Endothelial cell of umbilical vein (primary cell): ENCODE data around the gene CD58. TPM values are rescaled to one million over a fixed set of nuclear protein-coding genes. Genes with fewer than 3 reads are reported as not detected.
A peak's percentile ranks its signal among the peaks of the same experiment; 100 is the strongest.

Source experiments
- BruUV-seq: library from RNA; stranded (reverse); fragments of 400-500 nt; replicated peaks from 2 replicates; lab custom pipeline; 2021; lab: Mats Ljungman, UMichigan
- CTCF ChIA-PET: fragments of 300-600, 350-600 bp; sonication (Branson Sonifier 250); formaldehyde crosslinking; loops from one replicate; lab custom pipeline; 2021; ENCODE audit warnings: antibody characterized with exemption, inconsistent platforms; lab: Charles Lee
- POLR2A ChIA-PET: fragments of 300-600, 350-600 bp; sonication (Branson Sonifier 250); formaldehyde crosslinking; loops from one replicate; lab custom pipeline; 2021; ENCODE audit warnings: antibody characterized with exemption, inconsistent platforms; lab: Charles Lee
- DNase-seq: peaks from one replicate; pipeline ENCODE4 v3.0.0-alpha.2; 2011; ENCODE audit warnings: low read depth, low spot score
- FAIRE-seq: peaks from 2 replicates; lab custom pipeline; 2011; peaks lifted over from hg19 to GRCh38; lab: Jason Lieb, UNC
- H2AFZ ChIP-seq: 2 replicates; pipeline ENCODE4 v1.6.0; 2012; ENCODE audit warnings: low read depth, low read length, control low read depth, inconsistent platforms
- H3K27ac ChIP-seq: 2 replicates; pipeline ENCODE4 v1.5.1; 2011; ENCODE audit warnings: low read depth, mild to moderate bottlenecking, control low read depth, low read length, moderate library complexity; ENCODE audit not compliant: insufficient read depth
- H3K27me3 ChIP-seq, 2 experiments: 2 replicates each; pipeline versions ENCODE4 v1.6.0 to v1.6.1; 2011; ENCODE audit warnings: low read length in 2 of 2, mixed read lengths in 1 of 2; ENCODE audit not compliant: control insufficient read depth in 2 of 2, insufficient read depth in 2 of 2
- H3K36me3 ChIP-seq, 2 experiments: 2 replicates in 1 of 2; 3 replicates in 1 of 2; pipeline ENCODE4 v1.5.1; 2011; ENCODE audit warnings: low read length in 2 of 2, mild to moderate bottlenecking in 1 of 2, moderate library complexity in 1 of 2; ENCODE audit not compliant: control insufficient read depth in 2 of 2, insufficient read depth in 2 of 2; ENCODE audit errors: extremely low read depth in 1 of 2
- H3K4me1 ChIP-seq: 3 replicates; pipeline ENCODE4 v1.5.1; 2011; ENCODE audit warnings: mild to moderate bottlenecking, low read length; ENCODE audit not compliant: control insufficient read depth, insufficient read depth; ENCODE audit errors: extremely low read depth
- H3K4me2 ChIP-seq: 2 replicates; pipeline ENCODE4 v1.6.1; 2011; ENCODE audit warnings: low read length, control low read depth, mixed read lengths; ENCODE audit not compliant: insufficient read depth
- H3K4me3 ChIP-seq, 3 experiments: fragments of 200-600 bp in 1 of 3; sonication (generic), shearing (Covaris generic) in 1 of 3; replicated peaks in 1 of 3; 2 replicates each; pipeline ENCODE4 v1.5.1; 2011 to 2016; ENCODE audit warnings: control low read depth in 3 of 3, low read length in 3 of 3, mild to moderate bottlenecking in 2 of 3, inconsistent platforms in 1 of 3, low read depth in 1 of 3, moderate library complexity in 1 of 3; ENCODE audit not compliant: insufficient read depth in 1 of 3
- H3K79me2 ChIP-seq: 2 replicates; pipeline ENCODE4 v1.6.0; 2012; ENCODE audit warnings: low read length, inconsistent platforms; ENCODE audit not compliant: control insufficient read depth, insufficient read depth
- H3K9ac ChIP-seq: replicated peaks from 2 replicates; pipeline ENCODE3; 2011; ENCODE audit warnings: low read length, control low read depth; ENCODE audit not compliant: insufficient read depth; ENCODE audit errors: extremely low read depth
- H3K9me1 ChIP-seq: replicated peaks from 3 replicates; pipeline ENCODE4 v1.6.0; 2011; ENCODE audit warnings: mild to moderate bottlenecking, low read length; ENCODE audit not compliant: control insufficient read depth, insufficient read depth; ENCODE audit errors: extremely low read depth
- H3K9me3 ChIP-seq: replicated peaks from 2 replicates; pipeline ENCODE4 v1.5.1; 2012; ENCODE audit warnings: low read length, inconsistent platforms; ENCODE audit not compliant: control insufficient read depth, insufficient read depth
- H4K20me1 ChIP-seq: replicated peaks from 2 replicates; pipeline ENCODE3; 2011; ENCODE audit warnings: mild to moderate bottlenecking, low read length; ENCODE audit not compliant: control insufficient read depth, insufficient read depth; ENCODE audit errors: extremely low read depth
- EZH2 ChIP-seq: IDR thresholded peaks from 2 replicates; pipeline ENCODE4 v1.6.1; 2012; ENCODE audit warnings: borderline replicate concordance, low read depth, mild to moderate bottlenecking, moderate library complexity, low read length, inconsistent platforms; ENCODE audit not compliant: severe bottlenecking
- FOS ChIP-seq: IDR thresholded peaks from 2 replicates; pipeline ENCODE4 v1.6.1; 2011; ENCODE audit warnings: mild to moderate bottlenecking, low read length, moderate library complexity, borderline replicate concordance; ENCODE audit not compliant: insufficient read depth
- GATA2 ChIP-seq: IDR thresholded peaks from 2 replicates; pipeline ENCODE4 v1.7.0; 2011; ENCODE audit warnings: low read depth, mild to moderate bottlenecking, moderate library complexity, mixed read lengths, low read length; ENCODE audit not compliant: insufficient read length, insufficient read depth
- JUN ChIP-seq: IDR thresholded peaks from 2 replicates; pipeline ENCODE4 v1.6.1; 2011; ENCODE audit warnings: borderline replicate concordance, low read depth; ENCODE audit not compliant: insufficient read length, insufficient read depth
- MYC ChIP-seq: IDR thresholded peaks from one replicate; pipeline ENCODE4 v1.6.1; 2011; ENCODE audit warnings: mild to moderate bottlenecking, low read depth, low read length
- POLR2A ChIP-seq: IDR thresholded peaks from 2 replicates; pipeline ENCODE4 v1.6.1; 2012; ENCODE audit warnings: low read depth, mild to moderate bottlenecking, control low read depth, low read length
- POLR2AphosphoS5 ChIP-seq: IDR thresholded peaks from 2 replicates; pipeline ENCODE4 v1.6.1; 2012; ENCODE audit warnings: low read depth, mild to moderate bottlenecking, control low read depth, low read length, moderate library complexity; ENCODE audit not compliant: insufficient read depth
- dilution Hi-C: fragments of 300-500 bp; cut with MboI; formaldehyde crosslinking; loops from one replicate; pipeline ENCODE4 v1.15.0; 2019; ENCODE audit warnings: low sequenced_read_pairs; ENCODE audit not compliant: extremely low pct_ligation_motif_present
- intact Hi-C: fragments of 100-400 bp; cut with micrococcal nuclease; formaldehyde crosslinking; loops from one replicate; pipeline ENCODE4 v1.10.0; 2022
- polyA plus RNA-seq, 4 experiments: library from polyadenylated mRNA; depleted of rRNA in 3 of 4; stranded (reverse) in 3 of 4; unstranded in 1 of 4; fragments of >200 nt; gene quantifications; 2 replicates each; pipeline versions ENCODE4 v1.2.1 to v1.2.3, GENCODE V29; 2011 to 2012; ENCODE audit warnings: missing spikeins in 1 of 4
- total RNA-seq: library from RNA; stranded (reverse); gene quantifications from 2 replicates; pipeline ENCODE4 v1.2.3, GENCODE V29; 2021
- TF ChIP-seq, protein P1 (sequence below), 2 donors: IDR thresholded peaks; 1 replicate in 1 of 2; 2 replicates in 1 of 2; pipeline ENCODE4 v1.5.1; 2011; ENCODE audit warnings: low read length in 2 of 2, mild to moderate bottlenecking in 2 of 2, moderate library complexity in 2 of 2, control low read depth in 1 of 2, inconsistent platforms in 1 of 2, low read depth in 1 of 2; ENCODE audit not compliant: insufficient read depth in 1 of 2; ENCODE audit errors: extremely low read depth in 1 of 2
- TF ChIP-seq, protein P2 (sequence below): IDR thresholded peaks from 2 replicates; pipeline ENCODE4 v1.6.1; 2011; ENCODE audit not compliant: insufficient read depth, insufficient read length

The CD58 gene
- total and polyA plus RNA-seq, 2 donors (not counting 3 experiments of a cell fraction or from before 2014, with no cell fraction given): 9.8 to 12.7 TPM

DNA sequence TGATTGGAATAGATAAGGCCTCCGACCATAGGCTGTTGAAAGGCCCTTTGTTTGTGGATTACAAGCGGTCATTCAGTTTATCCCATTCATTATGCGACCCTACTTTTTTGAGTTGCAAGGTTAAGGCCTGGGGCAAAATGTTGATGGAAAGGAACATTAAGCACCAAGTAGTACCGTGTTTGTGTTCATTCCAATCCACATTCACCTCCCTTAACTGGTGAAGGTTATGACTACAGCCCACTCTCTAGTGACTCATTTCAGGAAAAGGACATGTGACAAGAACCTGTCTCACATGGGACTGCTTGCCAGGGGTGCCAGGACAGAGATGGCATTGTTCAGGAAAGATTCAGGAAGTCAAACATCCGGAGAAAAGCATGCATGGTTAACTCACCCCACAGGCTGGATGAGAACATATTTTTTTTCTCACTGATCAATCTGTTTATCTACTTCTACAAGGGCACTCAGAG is 81.6 kb downstream of the CD58 start:
- CTCF ChIA-PET: interaction anchor here (1.0 to 8.2 kb wide), 3 partner anchors 10 to 350 kb away, joined by 3 to 161 read pairs (median 19); no protein-coding TSS in a partner anchor
- H3K79me2 ChIP-seq: no peaks in the 10 kb centered on the region
- no TSS peak for BruUV-seq
- no peaks in the 10 kb centered on the region for H3K27me3 ChIP-seq
- no peaks in the 10 kb centered on the region for H4K20me1 ChIP-seq
- DNase-seq: peak; percentile 84
- H3K4me2 ChIP-seq: peak overlapping the region; percentile 22
- TF ChIP-seq EZH2 (no peak), POLR2A (no peak), GATA2 (peak; percentile 69), POLR2AphosphoS5 (peak; percentile 71), JUN (peak; percentile 85), FOS (peak; percentile 94), MYC (peak; percentile 34)
- TF ChIP-seq, protein P1, sequence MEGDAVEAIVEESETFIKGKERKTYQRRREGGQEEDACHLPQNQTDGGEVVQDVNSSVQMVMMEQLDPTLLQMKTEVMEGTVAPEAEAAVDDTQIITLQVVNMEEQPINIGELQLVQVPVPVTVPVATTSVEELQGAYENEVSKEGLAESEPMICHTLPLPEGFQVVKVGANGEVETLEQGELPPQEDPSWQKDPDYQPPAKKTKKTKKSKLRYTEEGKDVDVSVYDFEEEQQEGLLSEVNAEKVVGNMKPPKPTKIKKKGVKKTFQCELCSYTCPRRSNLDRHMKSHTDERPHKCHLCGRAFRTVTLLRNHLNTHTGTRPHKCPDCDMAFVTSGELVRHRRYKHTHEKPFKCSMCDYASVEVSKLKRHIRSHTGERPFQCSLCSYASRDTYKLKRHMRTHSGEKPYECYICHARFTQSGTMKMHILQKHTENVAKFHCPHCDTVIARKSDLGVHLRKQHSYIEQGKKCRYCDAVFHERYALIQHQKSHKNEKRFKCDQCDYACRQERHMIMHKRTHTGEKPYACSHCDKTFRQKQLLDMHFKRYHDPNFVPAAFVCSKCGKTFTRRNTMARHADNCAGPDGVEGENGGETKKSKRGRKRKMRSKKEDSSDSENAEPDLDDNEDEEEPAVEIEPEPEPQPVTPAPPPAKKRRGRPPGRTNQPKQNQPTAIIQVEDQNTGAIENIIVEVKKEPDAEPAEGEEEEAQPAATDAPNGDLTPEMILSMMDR (IDR thresholded peaks at IDR 0.05; ENCODE audit: extremely low read depth in 1 of 2, insufficient read depth in 1 of 2, low read depth in 1 of 2, low read length in 2 of 2): no peak
- TF ChIP-seq, protein P2, sequence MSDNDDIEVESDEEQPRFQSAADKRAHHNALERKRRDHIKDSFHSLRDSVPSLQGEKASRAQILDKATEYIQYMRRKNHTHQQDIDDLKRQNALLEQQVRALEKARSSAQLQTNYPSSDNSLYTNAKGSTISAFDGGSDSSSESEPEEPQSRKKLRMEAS: peak; percentile 66
- peaks cover 36% of the 10 kb centered on the region for H3K4me1 ChIP-seq
- POLR2A ChIA-PET: no interaction called here
- no peaks in the 10 kb centered on the region for H3K9me1 ChIP-seq
- no peak overlapping the region for H2AFZ ChIP-seq
- H3K27ac ChIP-seq: peak overlapping the region; percentile 66
- H3K9ac ChIP-seq: no peak overlapping the region
- FAIRE-seq: peak; percentile 84
- dilution Hi-C loops: loop anchor here (25.0 kb wide), 1 partner anchor 102 kb away; no protein-coding TSS in a partner anchor
- no peaks in the 10 kb centered on the region for H3K9me3 ChIP-seq
- no peaks in the 10 kb centered on the region for H3K36me3 ChIP-seq
- intact Hi-C loops: loop anchor here (1.0 kb wide), 1 partner anchor 111 kb away; no protein-coding TSS in a partner anchor
- H3K4me3 ChIP-seq: no peak overlapping the region
